Inferior parietal cortex (tissue), 1 donor: Measurements from ENCODE around the gene FANCC.

Experiments used
- DNase-seq: peaks from one replicate; pipeline ENCODE4 v3.0.0-alpha.2; 2016; ENCODE audit errors: extremely low spot score

FANCC gene

DNA sequence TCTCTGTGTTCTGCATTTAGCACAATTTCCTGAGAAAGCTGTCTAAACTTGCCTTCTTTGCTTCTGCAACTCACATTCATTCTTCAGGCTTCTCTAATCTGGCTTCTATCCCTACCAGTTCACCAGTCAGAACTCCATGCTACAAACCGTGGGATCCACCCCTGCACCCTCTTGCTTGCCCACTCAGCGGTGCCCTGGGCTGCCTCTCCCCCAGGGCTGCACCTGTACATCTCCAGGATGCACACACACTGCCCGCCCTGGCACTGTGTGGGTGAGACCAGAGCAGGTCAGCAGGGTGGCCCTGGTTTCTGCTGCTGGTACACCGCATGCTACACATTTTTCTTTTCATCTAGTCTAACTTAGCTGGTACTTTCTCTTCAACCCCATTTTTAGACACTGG is 127.1 kb downstream of the FANCC start:
- no peak for DNase-seq

DNA sequence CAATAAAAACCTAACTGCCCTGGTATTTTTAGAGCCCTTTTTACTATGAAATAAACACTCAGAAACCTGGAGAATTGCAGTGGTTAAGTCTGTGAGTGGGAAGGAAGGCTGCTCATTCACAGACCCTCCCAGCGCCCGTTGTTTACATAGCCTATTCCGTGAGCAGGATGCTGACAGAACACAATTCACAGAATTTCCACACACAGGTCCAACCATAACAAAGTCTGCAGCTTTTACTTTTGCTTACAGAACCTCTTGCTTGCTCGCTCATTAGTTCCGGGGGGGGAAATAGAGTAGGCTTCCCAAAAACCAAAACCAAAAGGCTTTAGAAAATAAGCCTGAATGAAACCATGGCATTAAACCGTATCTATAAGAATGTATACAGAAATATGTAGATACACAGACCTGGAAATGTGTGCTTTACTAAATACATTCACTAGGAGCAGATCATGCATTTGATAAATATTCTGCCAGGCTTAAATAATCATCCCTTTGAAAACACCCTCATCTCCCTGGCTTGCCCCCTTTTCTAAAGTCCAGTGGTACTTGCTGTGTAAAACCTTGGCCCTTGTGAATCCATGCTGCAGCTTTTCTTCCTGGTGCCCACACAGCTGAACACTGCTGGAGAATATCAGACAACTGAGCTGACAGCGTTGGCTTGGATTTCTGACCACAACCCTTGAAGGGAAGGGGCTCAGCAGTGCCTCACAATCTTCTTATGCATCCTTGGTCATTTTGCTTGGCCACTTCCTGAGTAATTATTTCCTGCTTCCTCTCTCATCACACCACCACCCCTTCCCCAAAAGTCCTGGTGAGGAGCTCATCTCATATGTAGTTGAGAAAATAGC is 128.0 kb downstream of the FANCC start:
- no peak for DNase-seq

DNA sequence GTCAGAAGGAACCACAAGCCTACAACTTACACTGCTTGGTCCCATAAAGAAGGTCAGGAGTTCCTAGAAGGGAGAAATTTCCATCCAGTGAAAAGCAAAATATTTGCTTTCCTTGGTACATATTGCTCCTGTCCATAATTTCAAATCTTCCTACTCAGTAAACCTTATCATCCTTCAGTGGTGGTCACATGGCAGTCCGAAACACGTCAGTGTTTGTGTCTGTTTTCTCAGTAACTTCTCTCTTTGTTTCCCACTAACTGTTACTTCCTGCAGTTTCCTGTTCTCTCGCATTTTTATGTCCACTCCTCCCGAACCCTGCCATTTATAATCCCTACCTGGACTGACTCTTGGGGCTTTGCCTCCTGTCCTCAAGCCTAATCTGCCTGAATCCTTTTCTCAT is 129.1 kb downstream of the FANCC start:
- no peak for DNase-seq

GRCh38 chr9:95185956-95186355 is 131.6 kb downstream of the FANCC start:
- DNase-seq, result no peak

DNA sequence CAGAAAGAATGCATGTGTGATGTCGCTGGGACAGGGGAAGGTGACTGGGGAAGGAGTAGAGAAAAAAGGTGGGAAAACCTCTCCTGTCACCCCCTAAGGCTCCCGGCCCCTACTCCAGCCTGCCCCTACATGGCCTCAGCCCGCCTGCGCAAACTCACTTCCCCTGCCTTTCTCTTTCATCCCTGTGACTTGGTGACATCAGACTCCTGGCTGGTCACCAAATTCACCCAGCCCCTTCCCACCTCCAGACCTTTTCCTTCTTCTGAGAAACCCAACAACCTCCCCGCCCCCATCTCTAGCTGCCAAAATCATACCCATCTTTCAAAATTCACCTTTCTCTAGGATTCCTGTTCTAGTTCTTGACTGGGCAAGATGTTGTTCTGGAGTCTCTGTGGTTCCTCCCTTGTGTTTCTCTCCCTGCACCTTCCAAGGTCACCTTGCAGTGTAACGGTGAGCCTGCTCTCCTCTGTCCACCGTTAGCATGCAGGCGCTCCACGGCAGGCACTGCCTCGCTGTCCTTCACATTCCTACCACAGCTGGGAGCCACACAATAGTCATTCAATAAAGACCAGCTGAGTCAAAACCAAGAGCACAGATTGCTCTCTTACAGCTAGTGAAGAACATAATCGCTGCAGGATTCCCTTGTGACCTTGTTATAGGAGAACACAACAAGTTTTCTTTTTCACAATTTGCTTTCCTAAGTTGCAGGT is 134.5 kb downstream of the FANCC start:
- DNase-seq, result no peak

- DNase-seq, result no peak
Measured at GRCh38 chr9:95181835-95182234, 135.7 kb downstream of the FANCC start.

GRCh38 chr9:95181226-95181818 is 136.2 kb downstream of the FANCC start:
- DNase-seq, result peak; percentile 17

DNA sequence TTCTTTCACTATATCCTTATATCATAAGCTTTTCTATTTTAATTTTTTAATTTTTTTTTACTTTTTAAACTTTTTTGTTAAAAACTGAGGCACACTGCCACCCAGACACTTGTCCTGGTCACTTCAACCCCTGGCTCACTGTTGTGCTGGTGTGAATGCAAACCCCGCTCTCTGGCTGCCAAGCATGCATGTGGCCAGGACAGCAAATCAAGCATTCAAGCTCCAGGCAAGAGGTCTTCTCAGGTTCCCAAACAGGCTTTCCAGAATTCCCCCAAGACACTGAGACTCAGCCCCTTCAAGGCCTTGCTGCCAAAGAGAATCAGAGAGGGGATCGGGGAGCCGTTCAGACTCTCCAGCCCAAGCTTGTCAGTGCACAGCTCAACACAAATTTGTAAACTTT is 139.9 kb downstream of the FANCC start:
- DNase-seq, result no peak

DNA sequence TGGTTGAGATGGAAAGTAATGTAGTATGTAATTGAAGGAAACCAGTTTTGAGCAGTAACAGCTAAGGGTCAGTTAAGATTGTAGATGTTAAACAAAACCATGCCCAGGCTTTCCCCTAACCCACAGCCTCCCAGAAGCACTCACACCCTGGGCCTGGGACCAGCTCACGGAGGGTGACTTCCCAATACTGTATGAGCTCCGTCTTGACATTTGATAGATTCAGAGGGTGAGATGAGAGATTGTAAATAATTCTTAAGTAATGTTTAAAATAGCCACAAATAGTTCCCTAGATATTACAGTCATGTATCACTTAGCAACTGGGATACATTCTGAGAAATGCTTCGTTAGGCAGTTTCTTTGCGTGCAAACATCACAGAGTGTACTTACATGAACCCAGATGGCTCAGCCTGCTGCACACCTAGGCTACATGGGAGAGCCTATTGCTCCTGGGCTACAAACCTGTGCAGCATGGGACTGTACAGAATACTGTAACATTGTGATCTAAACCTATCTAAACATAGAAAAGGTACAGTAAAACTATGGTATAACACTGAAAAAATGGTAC is 140.7 kb downstream of the FANCC start:
- no peak for DNase-seq

GRCh38 chr9:95175523-95175922 is 142.0 kb downstream of the FANCC start:
- no peak for DNase-seq

DNA sequence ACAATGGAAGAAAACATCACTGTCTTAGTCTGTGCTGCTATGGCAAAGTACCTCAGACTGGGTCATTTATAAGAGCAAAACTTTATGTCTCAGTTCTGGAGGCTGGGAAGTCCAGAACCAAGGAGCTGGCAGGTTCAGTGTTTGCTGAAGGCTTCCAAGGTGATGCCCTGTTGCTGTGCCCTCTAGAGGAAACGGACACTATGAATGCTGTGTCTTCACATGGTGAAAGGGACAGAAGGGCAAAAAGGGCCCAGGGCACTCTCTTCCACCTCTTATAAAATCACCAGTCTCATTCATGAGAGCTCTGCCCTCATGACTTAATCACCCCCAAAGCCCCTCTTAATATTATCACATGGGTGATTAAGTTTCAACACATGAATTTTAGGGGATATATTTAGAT is 143.5 kb downstream of the FANCC start:
- no peak for DNase-seq

- no peak for DNase-seq
Measured at GRCh38 chr9:95171596-95171995, 145.9 kb downstream of the FANCC start.

- no peak for DNase-seq
Measured at GRCh38 chr9:95171001-95171400, 146.5 kb downstream of the FANCC start.

GRCh38 chr9:95167998-95168397 is 149.5 kb downstream of the FANCC start:
- DNase-seq, result no peak

DNA sequence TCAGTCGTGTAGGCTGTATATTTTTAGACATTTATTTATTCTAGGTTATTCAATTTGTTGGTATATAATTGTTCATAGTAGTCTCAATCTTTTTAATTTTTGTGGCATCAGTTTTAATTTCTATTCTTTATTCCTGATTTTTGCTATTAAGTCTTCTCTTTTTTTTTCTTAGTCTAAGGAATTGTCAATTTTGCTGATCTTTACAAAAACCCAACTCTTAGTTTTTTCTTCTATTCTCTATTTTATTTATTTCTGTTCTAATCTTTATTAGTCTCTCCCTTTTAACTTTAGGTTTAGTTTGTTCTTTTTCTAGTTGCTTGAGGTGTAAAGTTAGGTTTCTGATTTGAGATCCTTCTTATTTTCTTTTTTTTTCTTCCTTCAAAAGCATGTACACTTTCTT is 152.5 kb downstream of the FANCC start:
- DNase-seq, result no peak

- no peak for DNase-seq
Measured at GRCh38 chr9:95157481-95158151, 159.9 kb downstream of the FANCC start.

- no peak for DNase-seq
Measured at GRCh38 chr9:95156074-95156473, 161.4 kb downstream of the FANCC start.

DNA sequence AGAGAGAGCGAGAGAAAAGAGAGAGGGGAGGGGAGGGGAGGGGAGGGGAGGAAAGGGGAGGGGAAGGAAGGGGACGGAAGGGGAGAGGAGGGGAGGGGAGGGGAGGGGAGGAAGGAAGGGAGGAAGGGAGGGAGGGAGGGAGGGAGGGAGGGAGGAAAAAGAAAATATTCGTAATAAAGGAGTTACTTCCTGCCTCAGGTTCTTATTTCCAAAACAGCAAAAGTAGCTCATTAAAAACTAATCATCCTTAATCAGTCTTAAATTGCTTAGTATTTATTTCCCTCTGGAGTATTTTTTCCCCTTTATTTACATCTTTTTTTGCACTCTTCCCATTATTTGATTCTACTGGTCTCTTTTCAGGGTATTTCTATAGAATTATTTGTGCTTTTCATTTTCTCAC is 162.3 kb downstream of the FANCC start:
- DNase-seq, result no peak

DNA sequence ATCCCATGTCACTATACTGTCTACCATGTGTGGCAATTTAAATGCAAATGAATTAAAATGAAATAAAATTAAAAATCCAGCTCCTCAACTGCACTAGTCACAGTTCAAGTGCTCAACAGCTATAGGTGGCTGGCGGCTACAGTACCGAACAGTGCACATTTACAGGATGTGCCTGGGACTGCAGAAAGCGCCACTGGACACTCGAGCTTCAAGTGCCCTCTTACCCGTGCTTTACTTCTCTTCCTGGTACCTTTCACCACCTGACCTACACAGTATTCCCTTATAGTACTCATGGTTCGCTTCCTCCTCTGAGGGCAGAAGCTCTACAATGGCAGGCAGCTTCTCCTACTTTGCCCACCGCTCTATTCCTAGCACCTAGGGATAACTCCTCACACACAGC is 166.6 kb downstream of the FANCC start:
- DNase-seq, result no peak

- no peak for DNase-seq
Measured at GRCh38 chr9:95148208-95148520, 169.3 kb downstream of the FANCC start.

DNA sequence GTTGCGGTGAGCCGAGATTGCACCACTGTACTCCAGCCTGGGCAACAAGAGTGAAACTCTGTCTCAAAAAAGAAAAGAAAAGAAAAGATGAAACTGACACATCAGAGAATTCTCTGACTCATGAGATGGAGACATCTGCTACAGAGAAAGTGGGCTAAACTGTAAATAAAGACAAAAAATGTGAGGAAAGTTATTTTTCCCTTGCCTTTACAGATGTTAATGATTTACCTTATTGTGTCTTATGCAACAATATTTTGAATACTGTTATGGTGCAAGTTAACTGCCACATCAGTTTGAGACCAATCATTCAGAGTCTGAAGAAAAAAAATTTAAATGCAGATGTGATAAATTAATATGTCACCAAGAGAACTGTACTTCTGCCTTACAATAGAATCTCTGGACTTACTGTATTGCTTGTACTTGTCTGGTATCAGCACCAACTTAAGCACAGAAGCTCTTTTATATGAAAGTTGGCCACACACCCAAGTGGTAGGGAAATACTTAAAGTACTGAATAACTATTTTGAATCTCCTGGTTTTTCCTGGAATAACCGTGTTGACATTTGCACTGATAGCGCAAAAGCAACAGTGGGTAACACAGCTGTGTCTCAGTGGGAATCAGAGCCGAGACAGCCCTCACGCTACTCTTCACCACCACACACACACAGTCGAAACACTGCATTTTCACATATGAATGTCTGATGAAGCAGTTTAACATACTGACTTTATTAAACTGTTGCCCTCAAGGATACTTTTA is 169.9 kb downstream of the FANCC start:
- DNase-seq, result no peak
